CD4-positive, alpha-beta memory T cell (primary cell): ENCODE measurements around the gene ENHO. TPM values are rescaled to one million over a fixed set of nuclear protein-coding genes. Genes with fewer than 3 reads are reported as not detected.

ENCODE experiments used
- CTCF ChIA-PET: fragments of 350-600 bp; sonication (Branson Sonifier 250); formaldehyde crosslinking; loops from one replicate; lab custom pipeline; 2021; ENCODE audit warnings: inconsistent platforms; ENCODE audit not compliant: partially characterized antibody; lab: Charles Lee
- POLR2A ChIA-PET: fragments of 350-600 bp; sonication (Branson Sonifier 250); formaldehyde crosslinking; loops from one replicate; lab custom pipeline; 2021; ENCODE audit not compliant: partially characterized antibody; lab: Charles Lee
- DNase-seq, 5 donors: peaks; one replicate each; pipeline versions ENCODE4 v3.0.0 to v3.0.0-alpha.2; 2020 to 2022; ENCODE audit warnings: mixed read lengths in 1 of 5
- H3K27ac ChIP-seq: one replicate; pipeline ENCODE4 v1.7.0; 2013; ENCODE audit warnings: low read depth, low read length
- H3K27me3 ChIP-seq: 2 replicates; pipeline ENCODE4 v1.7.0; 2013; ENCODE audit warnings: mild to moderate bottlenecking, low read length, moderate library complexity; ENCODE audit not compliant: insufficient read depth
- H3K36me3 ChIP-seq: 2 replicates; pipeline ENCODE4 v1.7.0; 2013; ENCODE audit warnings: mild to moderate bottlenecking, low read length, moderate library complexity; ENCODE audit not compliant: insufficient read depth
- H3K4me1 ChIP-seq: 2 replicates; pipeline ENCODE4 v1.7.0; 2013; ENCODE audit warnings: mild to moderate bottlenecking, low read length, moderate library complexity; ENCODE audit not compliant: insufficient read depth
- H3K4me3 ChIP-seq, 2 donors: one replicate each; pipeline ENCODE4 v1.7.0; 2013; ENCODE audit warnings: low read length in 2 of 2, mild to moderate bottlenecking in 1 of 2
- H3K9me3 ChIP-seq, 2 donors: one replicate each; pipeline ENCODE4 v1.7.0; 2013; ENCODE audit warnings: low read length in 2 of 2, control low read depth in 1 of 2; ENCODE audit not compliant: control insufficient read depth in 1 of 2
- H3K27ac Mint-ChIP-seq, 7 donors: one replicate each; pipeline ENCODE4 v1.8.0; 2020 to 2021; ENCODE audit warnings: mixed read lengths in 7 of 7, mild to moderate bottlenecking in 6 of 7, inconsistent platforms in 3 of 7, moderate library complexity in 3 of 7
- H3K27me3 Mint-ChIP-seq, 2 donors: one replicate each; pipeline ENCODE4 v1.8.0; 2020 to 2021; ENCODE audit warnings: mixed read lengths in 2 of 2
- H3K36me3 Mint-ChIP-seq, 2 donors: one replicate each; pipeline ENCODE4 v1.8.0; 2020 to 2021; ENCODE audit warnings: mixed read lengths in 2 of 2, inconsistent platforms in 1 of 2, mild to moderate bottlenecking in 1 of 2
- H3K4me1 Mint-ChIP-seq, 4 donors: one replicate each; pipeline ENCODE4 v1.8.0; 2020 to 2021; ENCODE audit warnings: mixed read lengths in 4 of 4, mild to moderate bottlenecking in 1 of 4
- H3K4me3 Mint-ChIP-seq, 8 donors: one replicate each; pipeline ENCODE4 v1.8.0; 2020 to 2021; ENCODE audit warnings: mixed read lengths in 8 of 8, mild to moderate bottlenecking in 7 of 8, moderate library complexity in 6 of 8, inconsistent platforms in 3 of 8
- H3K9me3 Mint-ChIP-seq, 8 donors: one replicate each; pipeline ENCODE4 v1.8.0; 2020 to 2021; ENCODE audit warnings: mixed read lengths in 8 of 8, mild to moderate bottlenecking in 5 of 8, inconsistent platforms in 3 of 8, moderate library complexity in 1 of 8
- intact Hi-C: fragments of 100-400 bp; cut with micrococcal nuclease; formaldehyde crosslinking; loops from one replicate; pipeline ENCODE4 v1.15.1; 2023
- polyA plus RNA-seq, 2 donors: library from polyadenylated mRNA; unstranded; fragments of 300-500 nt; fragmentation: Illumina TruSeq; gene quantifications; one replicate each; pipeline ENCODE4 v1.2.3, GENCODE V29; 2021
- total RNA-seq, 2 experiments: library from RNA; stranded (reverse); gene quantifications; one replicate each; pipeline ENCODE4 v1.2.3, GENCODE V29; 2021

Gene ENHO
- total and polyA plus RNA-seq, 4 experiments from 2014 or later = 0.47 TPM; not detected in 3

- Histone ChIP-seq H3K27me3 (no peaks in the 10 kb centered on the region), H3K27ac (no peak overlapping the region), H3K4me1 (no peaks in the 10 kb centered on the region), H3K4me3 (no peak overlapping the region), H3K36me3 (no peaks in the 10 kb centered on the region), H3K9me3 (no peaks in the 10 kb centered on the region)
- Mint-ChIP-seq H3K9me3 (no peaks in the 10 kb centered on the region), H3K27ac (no peak overlapping the region), H3K4me1 (no peaks in the 10 kb centered on the region), H3K4me3 (no peak overlapping the region), H3K36me3 (no peaks in the 10 kb centered on the region), H3K27me3 (peaks cover 16 to 26% of the 10 kb centered on the region in 2 donors)
- intact Hi-C loops = no loop called here
- CTCF ChIA-PET = interaction anchor here (1.4 kb wide), 1 partner anchor 50 kb away, joined by 3 read pairs; no protein-coding TSS in a partner anchor
- POLR2A ChIA-PET = no interaction called here
- DNase-seq = no peak
These were observed 28.0 kb upstream of the ENHO start for GRCh38 chr9:34550681-34551270.

DNA sequence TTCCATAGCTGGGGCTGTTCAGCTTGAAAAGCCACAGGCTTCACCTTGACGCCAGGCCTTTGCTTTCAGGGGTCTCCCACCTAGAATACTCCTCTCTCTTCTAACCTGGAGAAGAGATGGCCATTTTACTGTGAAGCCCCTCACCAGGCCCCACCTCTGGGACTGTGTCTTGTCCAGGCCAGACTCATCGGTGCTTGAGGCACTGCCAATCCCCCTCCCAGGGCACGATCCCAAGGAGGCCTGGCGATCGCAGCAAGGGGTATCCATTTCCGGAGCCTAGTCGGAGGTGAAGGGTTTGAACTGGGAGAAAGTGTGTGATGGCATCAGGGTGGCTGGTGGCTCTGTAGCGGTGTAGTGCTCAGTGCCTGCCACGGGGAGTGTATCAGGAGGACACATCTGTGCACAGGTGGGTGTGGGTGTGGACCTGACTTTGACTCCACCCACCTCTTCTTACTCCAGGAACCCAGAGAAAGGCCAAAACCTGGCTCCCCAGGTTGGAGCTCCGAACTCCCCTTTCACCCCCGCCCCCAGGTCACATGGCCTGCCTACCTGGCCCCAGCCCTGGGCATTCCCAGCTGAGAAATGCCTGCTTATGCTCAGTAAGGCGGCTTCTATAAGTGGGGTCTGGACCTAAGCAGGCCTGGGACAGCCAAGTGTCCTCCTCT, 27.4 kb upstream of the ENHO start:
- intact Hi-C loops = no loop called here
- Histone ChIP-seq H3K27me3 (no peaks in the 10 kb centered on the region), H3K36me3 (no peaks in the 10 kb centered on the region), H3K27ac (no peak overlapping the region), H3K4me1 (no peaks in the 10 kb centered on the region), H3K9me3 (no peaks in the 10 kb centered on the region), H3K4me3 (no peak overlapping the region)
- peaks cover 17 to 27% of the 10 kb centered on the region in 2 donors for H3K27me3 Mint-ChIP-seq
- no peak for DNase-seq
- no peaks in the 10 kb centered on the region for H3K4me1 Mint-ChIP-seq
- ChIA-PET POLR2A (no interaction called here), CTCF (interaction anchor here (1.4 to 1.9 kb wide), 2 partner anchors 41 to 49 kb away, joined by 3 to 5 read pairs; no protein-coding TSS in a partner anchor)
- H3K4me3 Mint-ChIP-seq = no peak overlapping the region
- no peak overlapping the region for H3K27ac Mint-ChIP-seq
- no peaks in the 10 kb centered on the region for H3K36me3 Mint-ChIP-seq
- H3K9me3 Mint-ChIP-seq = no peaks in the 10 kb centered on the region

DNA sequence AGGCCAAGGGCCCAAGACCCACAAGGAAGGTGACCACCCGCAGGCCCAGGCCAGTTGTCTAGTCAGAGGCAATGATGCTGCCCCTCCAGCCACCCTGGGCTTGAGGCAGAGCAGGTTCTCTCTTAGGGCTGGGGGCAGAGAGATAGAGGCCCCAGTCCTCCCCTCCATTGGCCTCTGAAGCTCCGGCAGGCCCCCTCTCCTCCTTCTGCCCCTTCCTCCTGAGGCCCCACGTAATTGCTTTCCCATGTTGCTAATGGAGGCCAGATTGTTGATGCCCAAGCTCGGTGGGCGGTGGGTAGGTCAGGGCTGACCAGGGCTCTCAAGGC, 26.6 kb upstream of the ENHO start:
- no peak overlapping the region for H3K27ac ChIP-seq
- no peaks in the 10 kb centered on the region for H3K4me1 ChIP-seq
- no peaks in the 10 kb centered on the region for H3K36me3 Mint-ChIP-seq
- DNase-seq = no peak
- H3K4me3 ChIP-seq = no peak overlapping the region
- no peaks in the 10 kb centered on the region for H3K9me3 Mint-ChIP-seq
- ChIA-PET POLR2A (no interaction called here), CTCF (interaction anchor here (1.4 to 1.9 kb wide), 2 partner anchors 42 to 49 kb away, joined by 3 to 5 read pairs; no protein-coding TSS in a partner anchor)
- H3K36me3 ChIP-seq = no peaks in the 10 kb centered on the region
- intact Hi-C loops = loop anchor here (5.0 kb wide), 1 partner anchor 43 kb away; no protein-coding TSS in a partner anchor
- H3K27ac Mint-ChIP-seq = no peak overlapping the region
- no peaks in the 10 kb centered on the region for H3K4me1 Mint-ChIP-seq
- H3K4me3 Mint-ChIP-seq = no peak overlapping the region
- peaks cover 17 to 21% of the 10 kb centered on the region in 2 donors for H3K27me3 Mint-ChIP-seq
- no peaks in the 10 kb centered on the region for H3K27me3 ChIP-seq
- H3K9me3 ChIP-seq = no peaks in the 10 kb centered on the region

DNA sequence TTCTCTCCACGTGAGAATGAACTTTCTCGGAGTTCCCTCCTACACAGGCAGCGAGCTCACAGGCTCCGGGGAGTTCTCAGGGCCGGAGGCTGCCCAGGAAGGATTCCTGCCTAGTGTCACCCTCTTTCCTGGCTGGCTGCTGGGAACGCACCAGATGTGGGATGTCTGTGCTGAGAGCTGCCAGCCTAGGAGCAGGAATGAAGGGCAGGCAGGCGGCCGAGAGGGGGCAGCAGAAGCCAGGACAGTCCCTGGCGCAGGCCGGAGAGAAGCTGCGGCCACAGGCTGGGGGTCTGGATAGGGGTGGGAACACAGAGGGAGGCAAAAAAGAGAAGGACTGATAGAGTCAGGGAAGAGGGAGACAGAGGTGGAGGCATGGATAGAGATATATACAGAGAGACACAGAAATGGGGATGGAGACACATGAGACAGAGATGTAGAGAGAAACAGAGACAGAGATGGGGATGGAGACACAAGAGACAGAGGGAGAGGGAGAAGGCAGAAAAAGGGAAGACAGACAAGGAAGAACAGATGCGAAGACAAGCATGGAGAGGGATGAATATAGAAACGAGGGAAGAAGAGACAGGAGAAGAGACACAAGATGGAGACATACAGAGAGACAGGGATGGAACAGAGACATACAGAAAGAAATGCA, 25.3 kb upstream of the ENHO start:
- H3K9me3 Mint-ChIP-seq = no peaks in the 10 kb centered on the region
- intact Hi-C loops = loop anchor here (1.0 to 5.0 kb wide), 2 partner anchors 44 to 86 kb away; no protein-coding TSS in a partner anchor
- ChIA-PET CTCF (interaction anchor here (1.0 to 1.9 kb wide), 7 partner anchors 9 to 154 kb away, joined by 3 to 7 read pairs (median 4); no protein-coding TSS in a partner anchor), POLR2A (no interaction called here)
- peak in 3 of 5 donors; percentile 7 to 17 (median 17) for DNase-seq
- H3K27ac Mint-ChIP-seq = peak overlapping the region in 1 of 7 donors; percentile 0
- no peaks in the 10 kb centered on the region for H3K4me1 Mint-ChIP-seq
- H3K4me3 Mint-ChIP-seq = no peak overlapping the region
- H3K36me3 Mint-ChIP-seq = no peaks in the 10 kb centered on the region
- Histone ChIP-seq H3K9me3 (no peaks in the 10 kb centered on the region), H3K27me3 (no peaks in the 10 kb centered on the region), H3K36me3 (no peaks in the 10 kb centered on the region), H3K4me1 (no peaks in the 10 kb centered on the region), H3K4me3 (no peak overlapping the region), H3K27ac (no peak overlapping the region)
- peaks cover 17 to 18% of the 10 kb centered on the region in 2 donors for H3K27me3 Mint-ChIP-seq

DNA sequence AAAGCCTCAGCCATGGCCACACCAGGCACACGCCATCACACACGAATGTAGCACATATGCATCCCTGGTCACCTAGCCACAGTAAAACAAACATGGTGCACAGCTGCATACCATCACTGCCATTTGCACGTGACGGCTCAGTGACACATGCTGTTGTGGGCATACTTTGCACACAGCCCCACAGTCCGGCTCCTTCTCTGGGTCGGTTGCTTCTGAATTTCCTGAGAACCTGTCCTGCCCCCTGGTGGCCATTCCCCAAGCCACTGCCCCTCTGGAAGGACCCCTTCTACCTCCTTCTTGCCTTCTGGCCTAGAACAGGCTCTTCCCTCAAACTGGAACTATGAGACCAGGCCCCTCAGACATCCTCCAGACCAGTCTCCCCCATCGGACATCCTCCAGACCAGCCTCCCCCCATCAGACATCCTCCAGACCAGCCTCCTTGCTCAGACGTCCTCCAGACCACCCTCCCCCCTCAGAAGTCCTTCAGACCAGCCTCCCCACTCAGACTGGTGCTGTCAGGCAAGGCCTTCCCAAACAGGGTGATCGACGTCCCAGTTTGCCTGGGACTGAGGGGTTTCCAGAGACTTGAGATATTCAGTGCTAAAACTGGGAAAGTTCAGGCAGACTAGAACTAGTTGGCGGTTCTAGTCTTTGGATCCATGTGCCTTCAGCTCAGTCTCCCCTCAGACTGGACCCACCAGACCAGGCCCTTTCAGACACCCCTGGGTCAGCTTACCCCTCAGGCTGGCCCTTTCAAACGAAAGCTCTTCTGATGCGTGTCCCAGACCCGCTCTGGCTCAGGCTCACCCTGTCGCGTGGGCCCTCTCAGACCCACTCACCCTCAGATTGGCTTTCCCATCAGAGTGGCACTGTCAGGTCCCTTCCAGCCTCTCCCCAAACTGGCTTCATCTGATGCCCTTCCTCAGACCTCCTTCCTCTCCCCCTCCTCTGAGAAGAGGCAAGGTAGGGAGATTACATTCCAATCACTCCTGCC, 24.3 kb upstream of the ENHO start:
- Histone ChIP-seq H3K36me3 (no peaks in the 10 kb centered on the region), H3K27ac (no peak overlapping the region), H3K27me3 (no peaks in the 10 kb centered on the region), H3K4me3 (no peak overlapping the region), H3K9me3 (no peaks in the 10 kb centered on the region), H3K4me1 (no peaks in the 10 kb centered on the region)
- peak in 4 of 5 donors; percentile 12 to 19 (median 17) for DNase-seq
- POLR2A ChIA-PET = no interaction called here
- no peaks in the 10 kb centered on the region for H3K4me1 Mint-ChIP-seq
- no peak overlapping the region for H3K27ac Mint-ChIP-seq
- H3K4me3 Mint-ChIP-seq = no peak overlapping the region
- no peaks in the 10 kb centered on the region for H3K36me3 Mint-ChIP-seq
- intact Hi-C loops = loop anchor here (5.0 kb wide), 1 partner anchor 45 kb away; no protein-coding TSS in a partner anchor
- CTCF ChIA-PET = interaction anchor here (0.9 to 1.6 kb wide), 6 partner anchors 8 to 155 kb away, joined by 3 to 7 read pairs (median 4); no protein-coding TSS in a partner anchor
- H3K9me3 Mint-ChIP-seq = no peaks in the 10 kb centered on the region
- peaks cover 15% of the 10 kb centered on the region in 2 donors for H3K27me3 Mint-ChIP-seq

DNA sequence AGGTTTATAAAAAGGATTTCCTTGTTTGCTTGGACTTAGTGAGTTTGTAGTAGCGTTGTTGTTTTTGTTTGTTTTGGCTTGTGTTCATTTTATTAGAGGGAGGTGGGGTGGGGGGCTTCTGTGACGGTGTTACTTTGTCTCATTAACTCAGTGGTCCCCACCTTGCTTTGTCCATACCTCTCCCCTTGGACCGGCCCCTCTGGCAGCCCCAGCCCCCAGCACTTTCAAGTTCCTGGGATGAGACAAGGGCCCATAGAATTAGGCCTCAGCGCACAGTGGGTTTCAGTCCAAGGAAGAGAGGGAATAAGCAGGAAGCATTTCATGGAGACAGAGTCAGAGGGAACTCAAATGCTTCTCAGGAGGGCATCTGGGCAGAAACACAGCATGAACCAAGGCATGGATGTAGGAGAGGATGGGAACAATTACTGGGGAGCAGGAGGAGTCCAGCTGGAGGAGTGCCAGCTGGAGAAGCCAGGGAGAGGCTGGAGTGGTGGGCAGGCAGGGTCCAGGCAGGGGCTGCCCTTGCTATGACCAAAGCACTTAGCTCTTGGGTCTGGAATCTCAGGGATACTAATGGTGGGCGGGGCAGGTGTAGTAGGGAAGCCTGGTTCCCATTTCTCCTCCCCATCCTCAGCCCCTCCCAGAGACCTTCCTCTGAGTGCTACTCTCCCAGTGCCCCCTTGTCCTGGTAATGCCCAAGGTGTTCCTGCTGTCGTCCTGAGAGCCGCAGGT, 23.5 kb upstream of the ENHO start:
- H3K36me3 ChIP-seq = no peaks in the 10 kb centered on the region
- no peak overlapping the region for H3K4me3 ChIP-seq
- H3K36me3 Mint-ChIP-seq = no peaks in the 10 kb centered on the region
- no peaks in the 10 kb centered on the region for H3K9me3 Mint-ChIP-seq
- no peaks in the 10 kb centered on the region for H3K9me3 ChIP-seq
- peaks cover 15 to 16% of the 10 kb centered on the region in 2 donors for H3K27me3 Mint-ChIP-seq
- POLR2A ChIA-PET = no interaction called here
- H3K27ac ChIP-seq = no peak overlapping the region
- H3K4me1 ChIP-seq = no peaks in the 10 kb centered on the region
- intact Hi-C loops = loop anchor here (5.0 kb wide), 1 partner anchor 46 kb away; no protein-coding TSS in a partner anchor
- no peaks in the 10 kb centered on the region for H3K27me3 ChIP-seq
- no peak for DNase-seq
- no peaks in the 10 kb centered on the region for H3K4me1 Mint-ChIP-seq
- CTCF ChIA-PET = interaction anchor here (0.9 kb wide), 1 partner anchor 110 kb away, joined by 3 read pairs; no protein-coding TSS in a partner anchor
- H3K4me3 Mint-ChIP-seq = no peak overlapping the region
- no peak overlapping the region for H3K27ac Mint-ChIP-seq
